Cardiac fibroblast (primary cell): Measurements from ENCODE around the gene SHBG.
"Not testable (repeated sequence)": the region's sequence is repeated elsewhere in the genome, so short reads cannot be mapped to it uniquely, and the experiment has no call there.

Experiments
- DNase-seq, 2 donors: peaks; one replicate each; pipeline versions ENCODE4 v3.0.0 to v3.0.0-alpha.2; 2010; ENCODE audit warnings: low read depth in 2 of 2
- H3K4me3 ChIP-seq, 2 donors: replicated peaks in 1 of 2; 1 replicate in 1 of 2; 2 replicates in 1 of 2; pipeline ENCODE4 v1.5.1; 2011; ENCODE audit warnings: low read depth in 2 of 2, low read length in 2 of 2, mild to moderate bottlenecking in 2 of 2, moderate library complexity in 1 of 2
- TF ChIP-seq, protein P1 (sequence below): IDR thresholded peaks from one replicate; pipeline ENCODE4 v1.5.1; 2011; ENCODE audit warnings: low read depth, mild to moderate bottlenecking, low read length, inconsistent platforms

Gene SHBG

DNA sequence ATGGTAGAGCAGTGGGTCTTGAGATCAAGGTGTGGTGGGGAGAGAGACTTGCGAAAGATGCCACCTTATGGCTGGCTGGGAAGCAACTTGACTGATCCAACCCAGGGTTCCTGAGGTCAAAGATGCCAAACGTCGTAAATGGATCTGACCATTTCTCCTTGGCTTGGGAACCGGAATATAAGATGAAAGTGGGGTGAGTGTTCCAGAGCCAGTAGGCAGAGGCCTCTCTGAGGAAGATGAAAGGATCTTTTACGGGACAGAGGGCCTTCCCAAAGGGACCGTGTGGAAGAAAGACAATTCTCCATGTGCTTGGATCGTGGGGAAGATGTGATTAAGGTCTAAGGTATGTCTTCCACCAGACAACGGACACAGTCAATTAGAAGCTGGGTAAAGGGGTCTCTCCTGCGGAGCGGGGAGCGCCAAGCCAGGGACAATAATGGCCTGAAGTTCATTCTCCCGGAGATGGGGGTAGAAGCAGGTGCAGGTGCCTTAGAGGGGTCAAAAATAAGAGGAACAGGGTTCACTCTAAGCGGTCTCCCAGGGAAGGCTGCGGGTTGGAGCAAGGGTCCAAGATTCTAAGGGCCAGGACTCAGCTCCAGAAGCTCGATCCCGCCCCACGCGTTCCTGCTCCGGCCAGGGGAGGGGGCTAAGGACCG is 16.0 kb upstream of the SHBG start:
- TF ChIP-seq, protein P1, sequence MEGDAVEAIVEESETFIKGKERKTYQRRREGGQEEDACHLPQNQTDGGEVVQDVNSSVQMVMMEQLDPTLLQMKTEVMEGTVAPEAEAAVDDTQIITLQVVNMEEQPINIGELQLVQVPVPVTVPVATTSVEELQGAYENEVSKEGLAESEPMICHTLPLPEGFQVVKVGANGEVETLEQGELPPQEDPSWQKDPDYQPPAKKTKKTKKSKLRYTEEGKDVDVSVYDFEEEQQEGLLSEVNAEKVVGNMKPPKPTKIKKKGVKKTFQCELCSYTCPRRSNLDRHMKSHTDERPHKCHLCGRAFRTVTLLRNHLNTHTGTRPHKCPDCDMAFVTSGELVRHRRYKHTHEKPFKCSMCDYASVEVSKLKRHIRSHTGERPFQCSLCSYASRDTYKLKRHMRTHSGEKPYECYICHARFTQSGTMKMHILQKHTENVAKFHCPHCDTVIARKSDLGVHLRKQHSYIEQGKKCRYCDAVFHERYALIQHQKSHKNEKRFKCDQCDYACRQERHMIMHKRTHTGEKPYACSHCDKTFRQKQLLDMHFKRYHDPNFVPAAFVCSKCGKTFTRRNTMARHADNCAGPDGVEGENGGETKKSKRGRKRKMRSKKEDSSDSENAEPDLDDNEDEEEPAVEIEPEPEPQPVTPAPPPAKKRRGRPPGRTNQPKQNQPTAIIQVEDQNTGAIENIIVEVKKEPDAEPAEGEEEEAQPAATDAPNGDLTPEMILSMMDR = no peak
- DNase-seq = peak in 1 of 2 donors; percentile 51
- peak overlapping the region; percentile 83 to 86 for H3K4me3 ChIP-seq

DNA sequence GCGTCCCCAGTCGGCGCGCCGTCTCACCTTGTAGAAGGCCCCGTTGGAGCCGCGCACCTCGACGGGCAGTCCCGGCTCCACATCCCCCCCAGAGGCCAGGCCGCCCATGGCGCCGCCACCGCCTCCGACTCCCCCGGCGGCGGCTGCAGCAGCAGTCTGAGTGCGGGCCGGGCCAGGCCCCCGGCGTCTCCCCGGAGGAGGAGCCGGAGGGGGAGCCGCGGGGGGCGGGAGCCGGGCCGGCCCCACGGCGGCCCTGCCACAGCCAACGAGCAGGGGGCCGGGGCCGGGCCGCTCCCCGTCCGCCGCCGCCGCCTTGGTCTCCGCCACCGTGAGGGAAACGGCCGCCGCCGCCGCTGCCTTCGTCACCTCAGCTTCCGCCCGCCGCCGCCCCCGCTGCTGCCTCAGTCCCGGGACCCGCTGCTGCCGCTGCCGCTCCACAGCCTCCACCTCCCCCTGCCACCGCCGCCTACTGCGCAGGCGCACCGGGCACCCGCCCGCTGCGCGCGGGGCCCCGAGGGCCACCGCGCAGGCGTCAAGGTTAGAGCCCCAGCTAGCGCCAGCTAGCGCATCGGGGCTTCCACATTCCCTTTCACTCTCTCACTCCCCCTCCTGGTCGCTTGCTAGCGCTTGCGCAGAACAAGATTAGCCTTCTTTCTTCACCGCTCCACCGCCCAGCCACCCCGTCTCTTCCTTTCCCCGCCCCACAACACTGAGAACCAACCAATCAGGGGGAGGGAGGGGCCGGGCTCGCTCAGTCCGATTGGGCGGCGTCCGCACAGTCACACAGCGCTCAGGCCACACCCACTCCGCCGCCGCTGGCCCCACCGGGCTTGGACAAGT is 15.3 kb upstream of the SHBG start, which contains the start of gene FXR2:
Gene FXR2, minus strand, starts transcription at position 473 of the 840 bp plus-strand sequence. Its CDS starts 365 bp downstream, at position 108.
- H3K4me3 ChIP-seq = peak within 1 kb of the TSS; percentile 83 to 86
- TF ChIP-seq, protein P1 = peak; percentile 72
- DNase-seq = peak; percentile 100

DNA sequence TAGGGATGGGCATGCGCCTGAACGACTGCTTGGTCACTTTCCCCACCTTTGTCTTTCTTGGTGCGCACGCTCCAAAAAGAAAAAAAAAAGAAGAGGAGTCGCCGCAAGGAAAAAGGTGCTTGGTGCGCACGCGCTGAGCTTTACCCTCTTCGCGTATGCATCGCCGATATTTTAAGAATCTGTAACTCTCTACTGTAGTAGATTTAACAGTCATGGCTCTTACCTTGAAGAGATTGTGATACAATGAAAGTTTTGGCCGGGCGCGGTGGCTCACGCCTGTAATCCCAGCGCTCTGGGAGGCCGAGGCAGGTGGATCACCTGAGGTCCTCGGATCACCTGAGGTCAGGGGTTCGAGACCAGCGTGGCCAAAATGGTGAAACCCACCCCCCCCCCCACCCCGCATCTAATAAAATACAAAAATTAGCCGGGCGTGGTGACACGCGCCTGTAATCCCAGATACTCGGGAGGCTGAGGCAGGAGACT is 14.6 kb upstream of the SHBG start:
- H3K4me3 ChIP-seq = peak overlapping the region; percentile 41 to 54
- TF ChIP-seq, protein P1 = no peak

DNA sequence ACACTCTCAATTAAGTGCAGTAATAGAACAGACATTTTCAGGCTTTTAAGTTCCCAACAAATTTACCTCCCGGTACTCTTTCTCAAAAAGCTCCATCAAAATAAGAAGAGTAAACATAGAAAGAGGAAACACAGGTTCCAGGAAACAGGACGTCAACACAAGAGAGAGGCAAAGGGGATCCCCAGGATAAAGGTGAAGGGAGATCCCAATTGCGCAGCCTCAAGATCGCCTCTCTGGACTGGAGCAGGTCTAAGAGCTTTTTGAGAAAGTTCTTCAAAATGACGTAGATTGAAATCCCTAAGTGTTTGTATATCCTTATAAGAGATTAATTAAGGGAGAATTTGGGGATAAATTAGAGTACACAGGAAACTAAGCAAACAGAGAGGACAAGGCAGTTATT is 11.3 kb upstream of the SHBG start:
- H3K4me3 ChIP-seq = no peak overlapping the region
- no peak for DNase-seq
- TF ChIP-seq, protein P1 = no peak

More for the DNA sequence above, 14.6 kb upstream of the SHBG start:
- no peak for DNase-seq

DNA sequence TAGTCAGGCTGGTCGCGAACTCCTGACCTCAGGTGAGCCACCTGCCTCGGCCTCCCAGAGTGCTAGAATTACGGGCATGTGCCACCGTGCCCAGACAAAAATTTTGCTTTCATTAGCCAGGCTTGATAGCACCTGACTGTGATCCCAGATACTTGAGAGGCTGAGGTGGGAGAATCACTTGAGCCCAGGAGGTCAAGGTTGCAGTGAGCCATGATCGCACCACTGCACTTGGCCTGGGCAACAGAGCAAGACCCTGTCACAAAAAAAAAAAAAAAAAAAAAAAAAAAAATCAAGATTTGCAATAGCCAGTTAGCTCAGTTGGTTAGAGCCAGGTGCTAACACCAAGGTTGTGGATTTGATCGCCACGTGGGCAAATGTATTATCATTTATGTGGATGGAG is 9.1 kb upstream of the SHBG start:
- TF ChIP-seq, protein P1 = no peak
- no peak overlapping the region for H3K4me3 ChIP-seq
- DNase-seq = no peak

DNA sequence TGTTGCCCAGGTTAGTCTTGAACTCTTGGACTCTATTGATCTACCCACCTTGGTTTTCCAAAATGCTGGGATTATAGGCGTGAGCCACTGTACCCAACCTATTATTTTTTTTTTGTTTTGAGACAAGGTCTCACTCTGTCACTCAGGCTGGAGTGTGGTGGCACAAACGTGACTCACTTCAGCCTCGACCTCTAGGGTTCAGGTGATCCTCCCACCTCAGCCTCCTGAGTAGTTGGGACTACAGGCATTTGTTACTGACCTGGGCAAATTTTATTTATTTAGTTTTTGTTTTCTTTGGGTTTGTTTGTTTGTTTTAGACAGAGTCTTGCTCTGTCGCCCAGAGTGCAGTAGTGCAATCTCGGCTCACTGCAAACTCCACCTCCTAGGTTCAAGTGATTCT is 6.3 kb upstream of the SHBG start:
- no peak overlapping the region for H3K4me3 ChIP-seq
- DNase-seq = no peak
- TF ChIP-seq, protein P1 = no peak

DNA sequence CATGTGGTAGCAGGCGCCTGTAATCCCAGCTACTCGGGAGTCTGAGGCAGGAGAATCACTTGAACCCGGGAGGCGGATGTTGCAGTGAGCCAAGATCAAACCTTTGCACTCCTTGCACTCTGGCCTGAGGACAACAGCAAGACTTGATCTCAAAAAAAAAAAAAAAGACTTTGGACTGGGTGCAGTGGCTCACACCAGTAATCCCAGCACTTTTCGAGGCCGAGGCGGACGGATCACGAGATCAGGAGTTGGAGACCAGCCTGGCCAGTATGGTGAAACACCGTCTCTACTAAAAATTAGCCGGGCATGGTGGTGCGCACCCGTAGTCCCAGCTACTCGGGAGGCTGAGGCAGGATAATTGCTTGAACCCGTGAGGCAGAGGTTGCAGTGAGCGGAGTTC is 4.2 kb upstream of the SHBG start:
- DNase-seq, H3K4me3 ChIP-seq: not testable (repeated sequence)
